GM19438 (cell line): ENCODE measurements around the gene AFDN.
A peak's percentile ranks its signal among the peaks of the same experiment; 100 is the strongest.

Experiments used
- ATAC-seq: cut with Tn5 transposase; IDR thresholded peaks from one replicate; pipeline ENCODE4 v1.9.1; 2021; ENCODE audit warnings: low read depth; ENCODE audit not compliant: unreplicated experiment

AFDN gene

GRCh38 chr6:167858842-167859664 lies 32.3 kb downstream of the AFDN start:
- ATAC-seq = no peak

GRCh38 chr6:167860550-167861226 lies 34.0 kb downstream of the AFDN start:
- no peak for ATAC-seq

- no peak for ATAC-seq
Observed at GRCh38 chr6:167861424-167861823, 34.7 kb downstream of the AFDN start.

- no peak for ATAC-seq
Observed at GRCh38 chr6:167863897-167864296, 37.2 kb downstream of the AFDN start.

GRCh38 chr6:167866642-167867041 lies 39.9 kb downstream of the AFDN start:
- no peak for ATAC-seq

- no peak for ATAC-seq
Observed at GRCh38 chr6:167870321-167870720, 43.6 kb downstream of the AFDN start.

- no peak for ATAC-seq
Observed at GRCh38 chr6:167872538-167873210, 46.0 kb downstream of the AFDN start.

- ATAC-seq = no peak
Observed at GRCh38 chr6:167877994-167878779, 51.5 kb downstream of the AFDN start.

- ATAC-seq = no peak
Observed at GRCh38 chr6:167879612-167880011, 52.9 kb downstream of the AFDN start.

- ATAC-seq = no peak
Observed at GRCh38 chr6:167881327-167881726, 54.6 kb downstream of the AFDN start.

GRCh38 chr6:167882244-167882643 lies 55.5 kb downstream of the AFDN start:
- no peak for ATAC-seq

GRCh38 chr6:167888098-167888497 lies 61.4 kb downstream of the AFDN start:
- no peak for ATAC-seq

GRCh38 chr6:167892835-167893815 lies 66.4 kb downstream of the AFDN start:
- peak; percentile 60 for ATAC-seq

- no peak for ATAC-seq
Observed at GRCh38 chr6:167894965-167895364, 68.3 kb downstream of the AFDN start.

GRCh38 chr6:167896648-167897047 lies 69.9 kb downstream of the AFDN start:
- no peak for ATAC-seq

GRCh38 chr6:167898673-167899311 lies 72.1 kb downstream of the AFDN start:
- no peak for ATAC-seq

- no peak for ATAC-seq
Observed at GRCh38 chr6:167904791-167905190, 78.1 kb downstream of the AFDN start.

GRCh38 chr6:167906899-167907298 lies 80.2 kb downstream of the AFDN start:
- no peak for ATAC-seq
